Hematopoietic multipotent progenitor cell (in vitro differentiated cells): Measurements from ENCODE around the gene ATP9A. TPM values are rescaled to one million over a fixed set of nuclear protein-coding genes. Genes with fewer than 3 reads are reported as not detected.

Experiments
- DNase-seq, 3 donors: peaks; one replicate each; pipeline ENCODE4 v3.0.0-alpha.2; 2011 to 2015; ENCODE audit warnings: low read depth in 2 of 3, low spot score in 2 of 3
- total RNA-seq: library from RNA; depleted of rRNA; stranded (reverse); fragments of >200 nt; gene quantifications from one replicate; pipeline ENCODE4 v1.2.3, GENCODE V29; 2012

Gene ATP9A
- total RNA-seq, 1 donor: 25.0 TPM

- no peak for DNase-seq
Measured at GRCh38 chr20:51609251-51609650, 158.9 kb downstream of the ATP9A start.

- DNase-seq: no peak
Measured at GRCh38 chr20:51608061-51608460, 160.1 kb downstream of the ATP9A start.

GRCh38 chr20:51607170-51607569 is 161.0 kb downstream of the ATP9A start:
- DNase-seq: no peak

- no peak for DNase-seq
Measured at GRCh38 chr20:51604851-51605250, 163.3 kb downstream of the ATP9A start.

- DNase-seq: no peak
Measured at GRCh38 chr20:51602131-51602530, 166.1 kb downstream of the ATP9A start.

GRCh38 chr20:51600950-51601349 is 167.2 kb downstream of the ATP9A start:
- no peak for DNase-seq

GRCh38 chr20:51600016-51600420 is 168.2 kb downstream of the ATP9A start:
- no peak for DNase-seq

GRCh38 chr20:51598556-51598955 is 169.6 kb downstream of the ATP9A start:
- no peak for DNase-seq

GRCh38 chr20:51597389-51598231 is 170.6 kb downstream of the ATP9A start:
- DNase-seq: no peak

- DNase-seq: no peak
Measured at GRCh38 chr20:51596668-51597388, 171.4 kb downstream of the ATP9A start.

- no peak for DNase-seq
Measured at GRCh38 chr20:51595744-51596143, 172.4 kb downstream of the ATP9A start.

- peak; percentile 36 to 89 (median 83) for DNase-seq
Measured at GRCh38 chr20:51595058-51595532, 173.1 kb downstream of the ATP9A start.

GRCh38 chr20:51594236-51595057 is 173.7 kb downstream of the ATP9A start:
- DNase-seq: no peak

- DNase-seq: no peak
Measured at GRCh38 chr20:51593584-51593983, 174.6 kb downstream of the ATP9A start.

GRCh38 chr20:51592564-51592963 is 175.6 kb downstream of the ATP9A start:
- DNase-seq: no peak

GRCh38 chr20:51591871-51592270 is 176.3 kb downstream of the ATP9A start:
- no peak for DNase-seq

- DNase-seq: no peak
Measured at GRCh38 chr20:51588762-51589161, 179.4 kb downstream of the ATP9A start.

- DNase-seq: no peak
Measured at GRCh38 chr20:51587145-51587544, 181.0 kb downstream of the ATP9A start.

- DNase-seq: no peak
Measured at GRCh38 chr20:51586005-51586440, 182.2 kb downstream of the ATP9A start.

GRCh38 chr20:51585148-51585547 is 183.0 kb downstream of the ATP9A start:
- no peak for DNase-seq

GRCh38 chr20:51584737-51585136 is 183.5 kb downstream of the ATP9A start:
- DNase-seq: no peak
